GM13976 (cell line): Measurements from ENCODE around the gene NEO1.

Experiments
- DNase-seq: peaks from one replicate; pipeline ENCODE4 v3.0.0; 2012; ENCODE audit warnings: low spot score
- CTCF ChIP-seq: IDR thresholded peaks from 2 replicates; pipeline ENCODE4 v1.5.1; 2012; ENCODE audit warnings: borderline replicate concordance, mild to moderate bottlenecking; ENCODE audit not compliant: insufficient read depth; ENCODE audit errors: extremely low read depth, missing control alignments, control extremely low read depth
- in situ Hi-C: fragments of 300-500 bp; cut with MboI; formaldehyde crosslinking; loops from one replicate; pipeline ENCODE4 v1.12.0; 2022; ENCODE audit warnings: low sequenced_read_pairs, mixed read lengths, inconsistent platforms; ENCODE audit not compliant: unreplicated experiment

Gene NEO1

GRCh38 chr15:73340502-73341192 is 288.4 kb downstream of the NEO1 start:
- TF ChIP-seq CTCF = no peak
- DNase-seq = no peak
- in situ Hi-C loops = no loop called here

GRCh38 chr15:73341886-73342600 is 289.8 kb downstream of the NEO1 start:
- in situ Hi-C loops = no loop called here
- no peak for DNase-seq
- no peak for TF ChIP-seq CTCF

GRCh38 chr15:73344056-73344455 is 291.8 kb downstream of the NEO1 start:
- TF ChIP-seq CTCF = no peak
- in situ Hi-C loops = no loop called here
- DNase-seq = no peak

GRCh38 chr15:73345658-73346057 is 293.4 kb downstream of the NEO1 start:
- no peak for TF ChIP-seq CTCF
- in situ Hi-C loops = no loop called here
- no peak for DNase-seq

- no peak for TF ChIP-seq CTCF
- in situ Hi-C loops = no loop called here
- peak; percentile 71 for DNase-seq
These were observed 294.6 kb downstream of the NEO1 start for GRCh38 chr15:73346735-73347312.

GRCh38 chr15:73349191-73349590 is 296.9 kb downstream of the NEO1 start:
- in situ Hi-C loops = no loop called here

More at GRCh38 chr15:73349191-73349590, 296.9 kb downstream of the NEO1 start:
- DNase-seq = no peak
- no peak for TF ChIP-seq CTCF
